ENCODE data around the gene CYP27C1. TPM values are rescaled to one million over a fixed set of nuclear protein-coding genes. Genes with fewer than 3 reads are reported as not detected.
"Not testable (repeated sequence)": the region's sequence is repeated elsewhere in the genome, so short reads cannot be mapped to it uniquely, and the experiment has no call there.

Gene CYP27C1
- total RNA-seq, 4 donors from 2014 or later: 0.14 to 0.64 (median 0.20) TPM; not detected in 1

- Histone ChIP-seq H3K27me3 (no peaks in the 10 kb centered on the region), H3K4me1 (no peaks in the 10 kb centered on the region), H3K27ac (no peak overlapping the region), H3K4me3 (no peak overlapping the region), H3K9me3 (no peaks in the 10 kb centered on the region), H3K36me3 (no peaks in the 10 kb centered on the region)
- intact Hi-C loops (cut with DNase I; ENCODE audit: low total_unique reads): no loop called here
- in situ Hi-C loops (cut with MboI; ENCODE audit: low pct_ligation_motif_present in 1 of 4, low pct_unique_long_range_greater_than_20kb in 1 of 4, low sequenced_read_pairs in 3 of 4): no loop called here
- DNase-seq: no peak
- WGBS, 2 donors (ENCODE audit: low coverage in 1 of 2): 79 to 80% methylated on average over 1 to 3 of the region's 3 CpGs
- TF ChIP-seq POLR2A (IDR thresholded peaks at IDR 0.05) (no peak), CTCF (IDR thresholded peaks at IDR 0.05) (no peak), EP300 (IDR thresholded peaks at IDR 0.05; ENCODE audit: low read depth) (no peak), POLR2AphosphoS5 (IDR thresholded peaks at IDR 0.05) (no peak)
These were observed 56.2 kb downstream of the CYP27C1 start for GRCh38 chr2:127163921-127164320.

- intact Hi-C loops (cut with DNase I; ENCODE audit: low total_unique reads); H3K27ac ChIP-seq; H3K4me1 ChIP-seq; DNase-seq; H3K4me3 ChIP-seq; H3K27me3 ChIP-seq; in situ Hi-C loops (cut with MboI; ENCODE audit: low pct_ligation_motif_present in 1 of 4, low pct_unique_long_range_greater_than_20kb in 1 of 4, low sequenced_read_pairs in 3 of 4); H3K9me3 ChIP-seq; H3K36me3 ChIP-seq: not testable (repeated sequence)
- WGBS, 2 donors (ENCODE audit: low coverage in 1 of 2): 75 to 89% methylated on average over 4 to 7 of the region's 7 CpGs
These were observed 57.1 kb downstream of the CYP27C1 start for GRCh38 chr2:127163090-127163406.

- H3K36me3 ChIP-seq: no peaks in the 10 kb centered on the region
- no peak overlapping the region for H3K27ac ChIP-seq
- H3K27me3 ChIP-seq: no peaks in the 10 kb centered on the region
- no peaks in the 10 kb centered on the region for H3K4me1 ChIP-seq
- no peak overlapping the region for H3K4me3 ChIP-seq
- in situ Hi-C loops (cut with MboI; ENCODE audit: low pct_ligation_motif_present in 1 of 4, low pct_unique_long_range_greater_than_20kb in 1 of 4, low sequenced_read_pairs in 3 of 4): no loop called here
- intact Hi-C loops (cut with DNase I; ENCODE audit: low total_unique reads): no loop called here
- WGBS, 2 donors (ENCODE audit: low coverage in 1 of 2): 88% methylated on average over 7 of the region's 7 CpGs; no CpG with 5 or more reads in 1 of the 2 donors
- no peaks in the 10 kb centered on the region for H3K9me3 ChIP-seq
- DNase-seq: no peak
- TF ChIP-seq EP300 (IDR thresholded peaks at IDR 0.05; ENCODE audit: low read depth): no peak
These were observed 57.6 kb downstream of the CYP27C1 start for GRCh38 chr2:127162261-127163089.

- WGBS, 2 donors (ENCODE audit: low coverage in 1 of 2): 63 to 64% methylated on average over 6 to 12 of the region's 12 CpGs
These were observed 58.6 kb downstream of the CYP27C1 start for GRCh38 chr2:127161176-127162136.

More at GRCh38 chr2:127161176-127162136, 58.6 kb downstream of the CYP27C1 start:
- intact Hi-C loops (cut with DNase I; ENCODE audit: low total_unique reads) (no loop called here), in situ Hi-C loops (cut with MboI; ENCODE audit: low pct_ligation_motif_present in 1 of 4, low pct_unique_long_range_greater_than_20kb in 1 of 4, low sequenced_read_pairs in 3 of 4) (no loop called here)
- no peak for DNase-seq
- no peaks in the 10 kb centered on the region for H3K36me3 ChIP-seq
- H3K9me3 ChIP-seq: no peaks in the 10 kb centered on the region
- H3K27me3 ChIP-seq: no peaks in the 10 kb centered on the region
- no peak overlapping the region for H3K4me3 ChIP-seq
- TF ChIP-seq CTCF (IDR thresholded peaks at IDR 0.05) (no peak), POLR2A (IDR thresholded peaks at IDR 0.05) (no peak), POLR2AphosphoS5 (IDR thresholded peaks at IDR 0.05) (no peak), EP300 (IDR thresholded peaks at IDR 0.05; ENCODE audit: low read depth) (no peak)
- no peak overlapping the region for H3K27ac ChIP-seq
- no peaks in the 10 kb centered on the region for H3K4me1 ChIP-seq
